HEK293 (cell line): ENCODE results near the gene UBR4.
A peak's percentile ranks its signal among the peaks of the same experiment; 100 is the strongest.

Source experiments
- CTCF ChIA-PET: fragments of 350-600 bp; formaldehyde crosslinking; extraction: SDS; loops from one replicate; lab custom pipeline; 2021; ENCODE audit warnings: antibody characterized with exemption; lab: Yijun Ruan, JAX
- POLR2A ChIA-PET: fragments of 300-600 bp; formaldehyde crosslinking; extraction: SDS; loops from one replicate; lab custom pipeline; 2020; ENCODE audit warnings: antibody characterized with exemption, inconsistent platforms; lab: Yijun Ruan, JAX
- H3K27ac ChIP-seq: fragments of 200-500 bp; sonication (Bioruptor generic); 2 replicates; pipeline ENCODE4 v1.5.1; 2014; ENCODE audit warnings: low read depth, low read length, control low read depth, inconsistent platforms; ENCODE audit errors: extremely low read depth
- H3K36me3 ChIP-seq, 2 experiments: fragments of 200-500 bp in 1 of 2; sonication (Bioruptor generic) in 1 of 2; 1 replicate in 1 of 2; 2 replicates in 1 of 2; pipeline ENCODE4 v1.5.1; 2014 to 2017; ENCODE audit warnings: inconsistent platforms in 2 of 2, low read length in 2 of 2; ENCODE audit not compliant: control insufficient read depth in 2 of 2, insufficient read depth in 1 of 2
- H3K4me1 ChIP-seq: fragments of 200-500 bp; sonication (Bioruptor generic); 2 replicates; pipeline ENCODE4 v1.5.1; 2014; ENCODE audit warnings: mild to moderate bottlenecking, low read length, inconsistent platforms; ENCODE audit not compliant: control insufficient read depth, insufficient read depth
- H3K4me3 ChIP-seq: 2 replicates; pipeline ENCODE4 v1.5.1; 2011; ENCODE audit warnings: low read depth, mild to moderate bottlenecking, control low read depth, low read length, moderate library complexity
- H3K9me3 ChIP-seq: fragments of 200-500 bp; sonication (Bioruptor generic); 2 replicates; pipeline ENCODE4 v1.5.1; 2014; ENCODE audit warnings: low read depth, low read length, inconsistent platforms; ENCODE audit not compliant: control insufficient read depth, insufficient read depth
- GFI1B ChIP-seq: fragments of 450-650 bp; formaldehyde crosslinking; IDR thresholded peaks from 2 replicates; pipeline ENCODE4 v1.5.1; 2016; ENCODE audit warnings: missing biosample characterization, missing genetic modification characterization
- ZFP41 ChIP-seq: fragments of 450-650 bp; formaldehyde crosslinking; IDR thresholded peaks from 2 replicates; pipeline ENCODE4 v1.5.1; 2016; ENCODE audit warnings: missing biosample characterization, missing genetic modification characterization, borderline replicate concordance
- ZNF155 ChIP-seq: fragments of 450-650 bp; formaldehyde crosslinking; IDR thresholded peaks from 2 replicates; pipeline ENCODE4 v1.5.1; 2016; ENCODE audit warnings: missing biosample characterization, missing genetic modification characterization
- ZNF214 ChIP-seq: fragments of 450-650 bp; formaldehyde crosslinking; IDR thresholded peaks from 2 replicates; pipeline ENCODE4 v1.5.1; 2017; ENCODE audit warnings: missing biosample characterization, mild to moderate bottlenecking, missing genetic modification characterization, borderline replicate concordance
- ZNF23 ChIP-seq: fragments of 450-650 bp; formaldehyde crosslinking; IDR thresholded peaks from 2 replicates; pipeline ENCODE4 v1.5.1; 2016; ENCODE audit warnings: missing biosample characterization, missing genetic modification characterization, borderline replicate concordance
- ZNF302 ChIP-seq: fragments of 450-650 bp; formaldehyde crosslinking; IDR thresholded peaks from 2 replicates; pipeline ENCODE4 v1.5.1; 2016; ENCODE audit warnings: missing biosample characterization, missing genetic modification characterization, low read depth
- ZNF311 ChIP-seq: fragments of 450-650 bp; formaldehyde crosslinking; IDR thresholded peaks from 2 replicates; pipeline ENCODE4 v1.5.1; 2017; ENCODE audit warnings: missing biosample characterization, missing genetic modification characterization, borderline replicate concordance
- ZNF335 ChIP-seq: fragments of 450-650 bp; formaldehyde crosslinking; conservative IDR thresholded peaks from 2 replicates; pipeline ENCODE4 v1.5.1; 2016; ENCODE audit warnings: missing biosample characterization, missing genetic modification characterization
- ZNF544 ChIP-seq: fragments of 450-650 bp; formaldehyde crosslinking; IDR thresholded peaks from 2 replicates; pipeline ENCODE4 v1.5.0; 2017; ENCODE audit warnings: missing biosample characterization, missing genetic modification characterization
- ZNF560 ChIP-seq: fragments of 450-650 bp; formaldehyde crosslinking; IDR thresholded peaks from 2 replicates; pipeline ENCODE4 v1.5.1; 2017; ENCODE audit warnings: missing biosample characterization, missing genetic modification characterization, borderline replicate concordance
- ZNF561 ChIP-seq: fragments of 450-650 bp; IDR thresholded peaks from 2 replicates; pipeline ENCODE4 v1.5.1; 2018; ENCODE audit warnings: missing biosample characterization, missing genetic modification characterization, borderline replicate concordance
- ZNF571 ChIP-seq: fragments of 450-650 bp; formaldehyde crosslinking; IDR thresholded peaks from 2 replicates; pipeline ENCODE4 v1.5.0; 2017; ENCODE audit warnings: missing biosample characterization, missing genetic modification characterization
- ZNF626 ChIP-seq: fragments of 450-650 bp; sonication (Bioruptor Pico); formaldehyde crosslinking; IDR thresholded peaks from 2 replicates; pipeline ENCODE4 v1.5.1; 2018; ENCODE audit warnings: missing biosample characterization, missing genetic modification characterization, inconsistent platforms
- ZNF654 ChIP-seq: fragments of 450-650 bp; formaldehyde crosslinking; IDR thresholded peaks from 2 replicates; pipeline ENCODE4 v1.5.1; 2016; ENCODE audit warnings: low read depth, missing biosample characterization, missing genetic modification characterization
- ZSCAN23 ChIP-seq: fragments of 450-650 bp; formaldehyde crosslinking; IDR thresholded peaks from 2 replicates; pipeline ENCODE4 v1.5.1; 2016; ENCODE audit warnings: missing biosample characterization, missing genetic modification characterization
- TF ChIP-seq, protein P1 (sequence below): fragments of 450-650 bp; formaldehyde crosslinking; IDR thresholded peaks from 2 replicates; pipeline ENCODE4 v1.5.1; 2016; ENCODE audit warnings: missing biosample characterization, missing genetic modification characterization
- TF ChIP-seq, protein P2 (sequence below): fragments of 450-650 bp; formaldehyde crosslinking; IDR thresholded peaks from 2 replicates; pipeline ENCODE4 v1.5.1; 2016; ENCODE audit warnings: missing biosample characterization, missing genetic modification characterization
- TF ChIP-seq, protein P3 (sequence below): fragments of 450-650 bp; formaldehyde crosslinking; IDR thresholded peaks from 2 replicates; pipeline ENCODE4 v1.5.1; 2016; ENCODE audit warnings: missing biosample characterization, missing genetic modification characterization
- TF ChIP-seq, protein P4 (sequence below): fragments of 450-650 bp; formaldehyde crosslinking; IDR thresholded peaks from 2 replicates; pipeline ENCODE4 v1.5.1; 2017; ENCODE audit warnings: missing biosample characterization, missing genetic modification characterization
- TF ChIP-seq, protein P5 (sequence below): fragments of 450-650 bp; formaldehyde crosslinking; IDR thresholded peaks from 2 replicates; pipeline ENCODE4 v1.5.1; 2016; ENCODE audit warnings: missing biosample characterization, missing genetic modification characterization
- TF ChIP-seq, protein P6 (sequence below): fragments of 450-650 bp; formaldehyde crosslinking; IDR thresholded peaks from 2 replicates; pipeline ENCODE4 v1.5.1; 2017; ENCODE audit warnings: missing biosample characterization, missing genetic modification characterization

UBR4 gene

DNA sequence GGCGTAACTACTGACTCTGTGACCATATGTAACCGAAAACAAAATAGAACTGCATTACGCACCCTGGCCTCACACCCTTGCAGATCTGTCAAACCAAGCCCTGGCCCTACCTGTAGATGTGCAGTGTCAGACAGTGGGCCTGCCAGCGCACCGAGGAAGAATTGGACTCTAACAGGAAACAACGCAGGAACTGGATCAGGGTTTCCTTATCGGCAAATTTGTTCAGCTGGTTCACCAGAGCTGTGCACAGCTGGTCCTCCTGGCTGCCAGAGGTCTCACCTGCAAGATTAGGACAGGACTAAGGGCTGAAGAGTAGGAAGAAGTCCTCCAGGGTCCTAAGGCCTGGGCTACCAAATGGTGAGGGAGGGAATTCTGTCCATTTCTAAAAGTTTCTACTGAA lies 90.0 kb downstream of the UBR4 start:
- no peak for TF ChIP-seq ZFP41 (tag by site-specific recombination)
- TF ChIP-seq, all 188 proteins: peak for 0
- peaks cover 49 to 99% of the 10 kb centered on the region in 2 experiments for H3K36me3 ChIP-seq
- H3K27ac ChIP-seq = no peak overlapping the region
- no peak overlapping the region for H3K4me3 ChIP-seq
- ChIA-PET POLR2A (no interaction called here), CTCF (interaction anchor here (0.6 to 1.6 kb wide), 3 partner anchors 208 to 1664 kb away, joined by 3 to 5 read pairs (median 3); no protein-coding TSS in a partner anchor)
- H3K4me1 ChIP-seq = no peaks in the 10 kb centered on the region
- H3K9me3 ChIP-seq = no peaks in the 10 kb centered on the region

DNA sequence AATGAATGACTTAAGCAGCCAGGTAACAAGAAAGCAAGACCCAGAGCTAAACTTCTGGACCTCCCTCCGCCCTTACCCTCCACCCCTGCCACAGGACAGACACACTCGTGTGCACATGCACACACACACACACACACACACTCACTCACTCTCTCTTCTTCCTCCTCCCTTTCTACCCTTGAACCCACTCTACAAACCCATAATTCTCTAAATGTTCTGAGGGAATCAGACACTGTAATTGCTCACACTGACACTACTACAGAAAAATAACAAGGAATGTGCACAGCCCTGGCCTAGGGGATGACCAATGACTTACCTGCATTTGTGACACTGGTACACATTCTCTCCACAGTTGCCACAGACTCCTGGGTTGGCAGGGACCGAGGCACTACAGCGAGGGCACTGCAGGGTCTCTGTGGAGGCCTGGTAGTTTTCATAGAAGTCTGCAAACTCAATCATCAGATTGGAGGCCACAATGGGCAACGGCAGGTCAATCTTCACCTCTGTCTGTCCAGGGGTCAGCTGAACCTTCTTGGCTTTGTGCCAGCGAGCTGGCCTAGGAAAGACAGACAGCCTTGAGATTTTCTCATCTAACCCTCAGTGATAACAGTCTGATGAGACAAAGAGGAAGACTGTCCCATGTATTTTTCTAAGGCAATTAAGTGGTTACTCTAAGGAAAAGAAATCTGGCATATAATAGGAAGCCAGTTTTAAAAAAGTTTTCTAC lies 94.8 kb downstream of the UBR4 start:
- TF ChIP-seq ZNF214 (tag by site-specific recombination) = no peak
- TF ChIP-seq ZNF335 (tag by site-specific recombination) = no peak
- no peak for TF ChIP-seq ZNF544 (tag by site-specific recombination)
- TF ChIP-seq GFI1B (tag by site-specific recombination) = no peak
- no peak for TF ChIP-seq ZNF302 (tag by site-specific recombination)
- no peak for TF ChIP-seq ZNF654 (tag by site-specific recombination)
- no peak for TF ChIP-seq ZNF155 (tag by site-specific recombination)
- TF ChIP-seq ZNF560 (tag by site-specific recombination) = no peak
- TF ChIP-seq, protein P1, sequence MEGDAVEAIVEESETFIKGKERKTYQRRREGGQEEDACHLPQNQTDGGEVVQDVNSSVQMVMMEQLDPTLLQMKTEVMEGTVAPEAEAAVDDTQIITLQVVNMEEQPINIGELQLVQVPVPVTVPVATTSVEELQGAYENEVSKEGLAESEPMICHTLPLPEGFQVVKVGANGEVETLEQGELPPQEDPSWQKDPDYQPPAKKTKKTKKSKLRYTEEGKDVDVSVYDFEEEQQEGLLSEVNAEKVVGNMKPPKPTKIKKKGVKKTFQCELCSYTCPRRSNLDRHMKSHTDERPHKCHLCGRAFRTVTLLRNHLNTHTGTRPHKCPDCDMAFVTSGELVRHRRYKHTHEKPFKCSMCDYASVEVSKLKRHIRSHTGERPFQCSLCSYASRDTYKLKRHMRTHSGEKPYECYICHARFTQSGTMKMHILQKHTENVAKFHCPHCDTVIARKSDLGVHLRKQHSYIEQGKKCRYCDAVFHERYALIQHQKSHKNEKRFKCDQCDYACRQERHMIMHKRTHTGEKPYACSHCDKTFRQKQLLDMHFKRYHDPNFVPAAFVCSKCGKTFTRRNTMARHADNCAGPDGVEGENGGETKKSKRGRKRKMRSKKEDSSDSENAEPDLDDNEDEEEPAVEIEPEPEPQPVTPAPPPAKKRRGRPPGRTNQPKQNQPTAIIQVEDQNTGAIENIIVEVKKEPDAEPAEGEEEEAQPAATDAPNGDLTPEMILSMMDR (tag by site-specific recombination) = no peak
- TF ChIP-seq, protein P2, sequence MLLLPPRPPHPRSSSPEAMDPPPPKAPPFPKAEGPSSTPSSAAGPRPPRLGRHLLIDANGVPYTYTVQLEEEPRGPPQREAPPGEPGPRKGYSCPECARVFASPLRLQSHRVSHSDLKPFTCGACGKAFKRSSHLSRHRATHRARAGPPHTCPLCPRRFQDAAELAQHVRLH = no peak
- no peak for TF ChIP-seq ZNF571 (tag by site-specific recombination)
- TF ChIP-seq, protein P3, sequence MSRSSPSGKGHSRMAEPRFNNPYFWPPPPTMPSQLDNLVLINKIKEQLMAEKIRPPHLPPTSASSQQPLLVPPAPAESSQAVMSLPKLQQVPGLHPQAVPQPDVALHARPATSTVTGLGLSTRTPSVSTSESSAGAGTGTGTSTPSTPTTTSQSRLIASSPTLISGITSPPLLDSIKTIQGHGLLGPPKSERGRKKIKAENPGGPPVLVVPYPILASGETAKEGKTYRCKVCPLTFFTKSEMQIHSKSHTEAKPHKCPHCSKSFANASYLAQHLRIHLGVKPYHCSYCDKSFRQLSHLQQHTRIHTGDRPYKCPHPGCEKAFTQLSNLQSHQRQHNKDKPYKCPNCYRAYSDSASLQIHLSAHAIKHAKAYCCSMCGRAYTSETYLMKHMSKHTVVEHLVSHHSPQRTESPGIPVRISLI (tag by site-specific recombination) = no peak
- TF ChIP-seq ZNF23 (tag by site-specific recombination) = no peak
- TF ChIP-seq, all 188 proteins: peak for 0
- peaks cover 51 to 99% of the 10 kb centered on the region in 2 experiments for H3K36me3 ChIP-seq
- ChIA-PET POLR2A (no interaction called here), CTCF (interaction anchor here (0.7 to 2.2 kb wide), 6 partner anchors 18 to 231 kb away, joined by 4 to 6 read pairs (median 4); no protein-coding TSS in a partner anchor)
- H3K4me3 ChIP-seq = no peak overlapping the region
- H3K27ac ChIP-seq = no peak overlapping the region
- no peaks in the 10 kb centered on the region for H3K9me3 ChIP-seq
- H3K4me1 ChIP-seq = no peaks in the 10 kb centered on the region

DNA sequence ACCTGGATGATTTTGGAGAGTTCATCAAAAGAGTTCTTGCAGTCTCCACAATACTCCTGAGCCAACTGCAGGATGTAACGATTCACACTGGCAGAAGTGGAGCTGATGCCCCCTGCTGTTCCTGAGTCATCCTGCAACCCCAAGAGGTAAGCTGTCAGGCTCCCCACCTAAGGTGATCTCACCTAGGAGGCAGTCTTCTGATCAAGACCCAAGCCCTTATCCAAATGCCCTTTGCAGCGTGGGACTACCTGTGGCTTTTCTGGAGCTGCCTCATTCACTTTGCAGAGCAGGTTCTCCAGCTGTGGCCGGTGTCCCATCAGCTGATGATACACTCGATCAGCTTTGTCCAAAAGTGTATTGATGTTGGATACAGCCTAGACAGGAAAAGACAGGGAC lies 96.4 kb downstream of the UBR4 start:
- POLR2A ChIA-PET = interaction anchor here (1.0 kb wide), 1 partner anchor 211 kb away, joined by 3 read pairs; the partner anchor contains the start of gene ALDH4A1
- no peaks in the 10 kb centered on the region for H3K4me1 ChIP-seq
- CTCF ChIA-PET = interaction anchor here (0.6 to 3.2 kb wide), 18 partner anchors 9 to 232 kb away, joined by 3 to 27 read pairs (median 4); no protein-coding TSS in a partner anchor
- H3K9me3 ChIP-seq = no peaks in the 10 kb centered on the region
- no peak overlapping the region for H3K27ac ChIP-seq
- H3K36me3 ChIP-seq = peaks cover 50 to 99% of the 10 kb centered on the region in 2 experiments
- H3K4me3 ChIP-seq = no peak overlapping the region
- TF ChIP-seq, protein P4, sequence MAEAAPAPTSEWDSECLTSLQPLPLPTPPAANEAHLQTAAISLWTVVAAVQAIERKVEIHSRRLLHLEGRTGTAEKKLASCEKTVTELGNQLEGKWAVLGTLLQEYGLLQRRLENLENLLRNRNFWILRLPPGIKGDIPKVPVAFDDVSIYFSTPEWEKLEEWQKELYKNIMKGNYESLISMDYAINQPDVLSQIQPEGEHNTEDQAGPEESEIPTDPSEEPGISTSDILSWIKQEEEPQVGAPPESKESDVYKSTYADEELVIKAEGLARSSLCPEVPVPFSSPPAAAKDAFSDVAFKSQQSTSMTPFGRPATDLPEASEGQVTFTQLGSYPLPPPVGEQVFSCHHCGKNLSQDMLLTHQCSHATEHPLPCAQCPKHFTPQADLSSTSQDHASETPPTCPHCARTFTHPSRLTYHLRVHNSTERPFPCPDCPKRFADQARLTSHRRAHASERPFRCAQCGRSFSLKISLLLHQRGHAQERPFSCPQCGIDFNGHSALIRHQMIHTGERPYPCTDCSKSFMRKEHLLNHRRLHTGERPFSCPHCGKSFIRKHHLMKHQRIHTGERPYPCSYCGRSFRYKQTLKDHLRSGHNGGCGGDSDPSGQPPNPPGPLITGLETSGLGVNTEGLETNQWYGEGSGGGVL = no peak
- no peak for TF ChIP-seq ZSCAN23 (tag by site-specific recombination)
- TF ChIP-seq, protein P5, sequence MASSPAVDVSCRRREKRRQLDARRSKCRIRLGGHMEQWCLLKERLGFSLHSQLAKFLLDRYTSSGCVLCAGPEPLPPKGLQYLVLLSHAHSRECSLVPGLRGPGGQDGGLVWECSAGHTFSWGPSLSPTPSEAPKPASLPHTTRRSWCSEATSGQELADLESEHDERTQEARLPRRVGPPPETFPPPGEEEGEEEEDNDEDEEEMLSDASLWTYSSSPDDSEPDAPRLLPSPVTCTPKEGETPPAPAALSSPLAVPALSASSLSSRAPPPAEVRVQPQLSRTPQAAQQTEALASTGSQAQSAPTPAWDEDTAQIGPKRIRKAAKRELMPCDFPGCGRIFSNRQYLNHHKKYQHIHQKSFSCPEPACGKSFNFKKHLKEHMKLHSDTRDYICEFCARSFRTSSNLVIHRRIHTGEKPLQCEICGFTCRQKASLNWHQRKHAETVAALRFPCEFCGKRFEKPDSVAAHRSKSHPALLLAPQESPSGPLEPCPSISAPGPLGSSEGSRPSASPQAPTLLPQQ (tag by site-specific recombination) = no peak
- no peak for TF ChIP-seq ZNF311
- peak; percentile 9; the same call in 1 of the 2 replicates for TF ChIP-seq ZNF654 (tag by site-specific recombination)
- TF ChIP-seq, protein P6, sequence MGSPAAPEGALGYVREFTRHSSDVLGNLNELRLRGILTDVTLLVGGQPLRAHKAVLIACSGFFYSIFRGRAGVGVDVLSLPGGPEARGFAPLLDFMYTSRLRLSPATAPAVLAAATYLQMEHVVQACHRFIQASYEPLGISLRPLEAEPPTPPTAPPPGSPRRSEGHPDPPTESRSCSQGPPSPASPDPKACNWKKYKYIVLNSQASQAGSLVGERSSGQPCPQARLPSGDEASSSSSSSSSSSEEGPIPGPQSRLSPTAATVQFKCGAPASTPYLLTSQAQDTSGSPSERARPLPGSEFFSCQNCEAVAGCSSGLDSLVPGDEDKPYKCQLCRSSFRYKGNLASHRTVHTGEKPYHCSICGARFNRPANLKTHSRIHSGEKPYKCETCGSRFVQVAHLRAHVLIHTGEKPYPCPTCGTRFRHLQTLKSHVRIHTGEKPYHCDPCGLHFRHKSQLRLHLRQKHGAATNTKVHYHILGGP (tag by site-specific recombination) = no peak
- TF ChIP-seq ZNF561 = no peak
- TF ChIP-seq ZNF626 (tag by site-specific recombination) = no peak
